LoVo (cell line): ENCODE data around the gene ACOX2.
"Not testable (repeated sequence)": the region's sequence is repeated elsewhere in the genome, so short reads cannot be mapped to it uniquely, and the experiment has no call there.

Experiments used
- DNase-seq: peaks from one replicate; pipeline ENCODE4 v3.0.0-alpha.2; 2016; ENCODE audit warnings: low spot score

ACOX2 gene

GRCh38 chr3:58535531-58536500 is 1.2 kb downstream of the ACOX2 start:
- peak; percentile 54 for DNase-seq

GRCh38 chr3:58534592-58535494 is 2.1 kb downstream of the ACOX2 start:
- DNase-seq, result no peak

- DNase-seq, result peak; percentile 61
These were observed 4.2 kb downstream of the ACOX2 start for GRCh38 chr3:58532794-58533220.

- DNase-seq, result no peak
These were observed 5.0 kb downstream of the ACOX2 start for GRCh38 chr3:58531956-58532355.

GRCh38 chr3:58531555-58531954 is 5.4 kb downstream of the ACOX2 start:
- no peak for DNase-seq

- no peak for DNase-seq
These were observed 6.6 kb downstream of the ACOX2 start for GRCh38 chr3:58530354-58530865.

- no peak for DNase-seq
These were observed 7.3 kb downstream of the ACOX2 start for GRCh38 chr3:58529516-58530353.

- DNase-seq, result no peak
These were observed 8.4 kb downstream of the ACOX2 start for GRCh38 chr3:58528629-58529028.

- not testable (repeated sequence) for DNase-seq
These were observed 9.6 kb downstream of the ACOX2 start for GRCh38 chr3:58527440-58527839.

GRCh38 chr3:58526515-58526957 is 10.5 kb downstream of the ACOX2 start:
- DNase-seq, result peak; percentile 23

- no peak for DNase-seq
These were observed 12.6 kb downstream of the ACOX2 start for GRCh38 chr3:58524326-58524888.

GRCh38 chr3:58522759-58523425 is 14.1 kb downstream of the ACOX2 start:
- no peak for DNase-seq

- DNase-seq, result no peak
These were observed 14.9 kb downstream of the ACOX2 start for GRCh38 chr3:58521917-58522631.

GRCh38 chr3:58521336-58521670 is 15.7 kb downstream of the ACOX2 start:
- no peak for DNase-seq

- no peak for DNase-seq
These were observed 16.3 kb downstream of the ACOX2 start for GRCh38 chr3:58520403-58521335.

- DNase-seq, result no peak
These were observed 17.2 kb downstream of the ACOX2 start for GRCh38 chr3:58519668-58520402.

- DNase-seq, result no peak
These were observed 18.6 kb downstream of the ACOX2 start for GRCh38 chr3:58518291-58518789.

- DNase-seq, result no peak
These were observed 22.6 kb downstream of the ACOX2 start for GRCh38 chr3:58514405-58514804.
